Measurements from ENCODE around the gene CLDN19. TPM values are rescaled to one million over a fixed set of nuclear protein-coding genes. Genes with fewer than 3 reads are reported as not detected.

The CLDN19 gene
- polyA plus RNA-seq, 1 donor from 2014 or later, result not detected

DNA sequence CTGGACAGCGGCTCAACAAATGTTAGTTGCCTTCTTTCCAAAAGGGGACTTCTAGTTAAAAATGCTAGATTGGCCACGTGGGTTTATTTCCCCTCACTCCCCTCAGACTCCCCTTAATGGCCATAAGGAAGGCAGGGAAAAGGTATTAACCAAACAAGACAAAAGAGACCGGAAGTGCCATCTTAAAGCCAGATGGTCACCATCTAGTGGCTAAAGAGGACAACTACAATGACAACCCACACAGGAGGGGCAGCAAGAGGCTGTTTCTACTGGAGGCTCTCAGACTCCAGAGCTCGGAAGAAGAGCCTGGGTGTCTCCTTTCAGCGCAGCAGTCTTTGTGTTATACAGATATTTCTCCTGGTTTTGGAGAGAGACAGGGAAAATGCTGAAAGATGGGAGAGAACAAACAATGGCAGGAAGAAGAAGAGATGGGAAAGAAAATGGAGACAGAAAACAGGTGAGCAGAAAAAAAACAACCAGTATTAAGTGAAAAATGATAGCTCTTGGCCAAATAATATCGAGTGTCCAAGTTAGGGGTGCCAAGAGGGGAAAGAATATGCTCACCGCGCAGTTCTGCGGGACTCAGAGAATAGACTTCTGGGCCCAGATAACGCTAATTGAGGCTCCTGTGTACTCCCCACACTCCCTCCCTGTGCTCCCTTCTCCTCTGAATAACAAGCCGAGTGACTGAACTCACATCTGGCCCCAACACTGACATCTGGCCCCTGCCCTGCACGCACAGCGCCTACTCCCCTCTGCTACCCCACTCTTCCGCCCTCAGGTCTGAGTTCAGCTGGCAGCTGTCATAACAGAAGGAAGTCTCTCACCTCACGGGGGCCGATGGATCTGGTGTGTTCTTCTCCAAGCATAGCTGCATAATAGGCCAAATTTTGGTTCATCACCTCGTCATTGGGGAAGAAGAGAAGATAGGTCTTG, 17.2 kb upstream of the CLDN19 start:
- no peaks in the 10 kb centered on the region for H3K79me2 ChIP-seq (replicated peaks; ENCODE audit: insufficient read depth, low read length)
- H3K9me2 ChIP-seq (ENCODE audit: insufficient read depth, low read length), result no peaks in the 10 kb centered on the region
- H3K27ac ChIP-seq (ENCODE audit: low read length), result no peak overlapping the region
- no peaks in the 10 kb centered on the region for H3K27me3 ChIP-seq (ENCODE audit: insufficient read depth, low read depth, low read length)
- no peak overlapping the region for H3K4me3 ChIP-seq (ENCODE audit: low read length)
- H3K4me2 ChIP-seq (ENCODE audit: low read length), result no peak overlapping the region
- H3F3A ChIP-seq (ENCODE audit: insufficient read depth, low read length, poor library complexity, severe bottlenecking), result no peaks in the 10 kb centered on the region
- H3K36me3 ChIP-seq (ENCODE audit: insufficient read depth, low read length), result peaks cover 12% of the 10 kb centered on the region
- TF ChIP-seq TAF1 (IDR thresholded peaks at IDR 0.05; ENCODE audit: low read depth), result no peak
- TF ChIP-seq, protein P1, sequence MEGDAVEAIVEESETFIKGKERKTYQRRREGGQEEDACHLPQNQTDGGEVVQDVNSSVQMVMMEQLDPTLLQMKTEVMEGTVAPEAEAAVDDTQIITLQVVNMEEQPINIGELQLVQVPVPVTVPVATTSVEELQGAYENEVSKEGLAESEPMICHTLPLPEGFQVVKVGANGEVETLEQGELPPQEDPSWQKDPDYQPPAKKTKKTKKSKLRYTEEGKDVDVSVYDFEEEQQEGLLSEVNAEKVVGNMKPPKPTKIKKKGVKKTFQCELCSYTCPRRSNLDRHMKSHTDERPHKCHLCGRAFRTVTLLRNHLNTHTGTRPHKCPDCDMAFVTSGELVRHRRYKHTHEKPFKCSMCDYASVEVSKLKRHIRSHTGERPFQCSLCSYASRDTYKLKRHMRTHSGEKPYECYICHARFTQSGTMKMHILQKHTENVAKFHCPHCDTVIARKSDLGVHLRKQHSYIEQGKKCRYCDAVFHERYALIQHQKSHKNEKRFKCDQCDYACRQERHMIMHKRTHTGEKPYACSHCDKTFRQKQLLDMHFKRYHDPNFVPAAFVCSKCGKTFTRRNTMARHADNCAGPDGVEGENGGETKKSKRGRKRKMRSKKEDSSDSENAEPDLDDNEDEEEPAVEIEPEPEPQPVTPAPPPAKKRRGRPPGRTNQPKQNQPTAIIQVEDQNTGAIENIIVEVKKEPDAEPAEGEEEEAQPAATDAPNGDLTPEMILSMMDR (IDR thresholded peaks at IDR 0.05; ENCODE audit: poor library complexity, severe bottlenecking), result peak; percentile 67
- TF ChIP-seq, protein P2, sequence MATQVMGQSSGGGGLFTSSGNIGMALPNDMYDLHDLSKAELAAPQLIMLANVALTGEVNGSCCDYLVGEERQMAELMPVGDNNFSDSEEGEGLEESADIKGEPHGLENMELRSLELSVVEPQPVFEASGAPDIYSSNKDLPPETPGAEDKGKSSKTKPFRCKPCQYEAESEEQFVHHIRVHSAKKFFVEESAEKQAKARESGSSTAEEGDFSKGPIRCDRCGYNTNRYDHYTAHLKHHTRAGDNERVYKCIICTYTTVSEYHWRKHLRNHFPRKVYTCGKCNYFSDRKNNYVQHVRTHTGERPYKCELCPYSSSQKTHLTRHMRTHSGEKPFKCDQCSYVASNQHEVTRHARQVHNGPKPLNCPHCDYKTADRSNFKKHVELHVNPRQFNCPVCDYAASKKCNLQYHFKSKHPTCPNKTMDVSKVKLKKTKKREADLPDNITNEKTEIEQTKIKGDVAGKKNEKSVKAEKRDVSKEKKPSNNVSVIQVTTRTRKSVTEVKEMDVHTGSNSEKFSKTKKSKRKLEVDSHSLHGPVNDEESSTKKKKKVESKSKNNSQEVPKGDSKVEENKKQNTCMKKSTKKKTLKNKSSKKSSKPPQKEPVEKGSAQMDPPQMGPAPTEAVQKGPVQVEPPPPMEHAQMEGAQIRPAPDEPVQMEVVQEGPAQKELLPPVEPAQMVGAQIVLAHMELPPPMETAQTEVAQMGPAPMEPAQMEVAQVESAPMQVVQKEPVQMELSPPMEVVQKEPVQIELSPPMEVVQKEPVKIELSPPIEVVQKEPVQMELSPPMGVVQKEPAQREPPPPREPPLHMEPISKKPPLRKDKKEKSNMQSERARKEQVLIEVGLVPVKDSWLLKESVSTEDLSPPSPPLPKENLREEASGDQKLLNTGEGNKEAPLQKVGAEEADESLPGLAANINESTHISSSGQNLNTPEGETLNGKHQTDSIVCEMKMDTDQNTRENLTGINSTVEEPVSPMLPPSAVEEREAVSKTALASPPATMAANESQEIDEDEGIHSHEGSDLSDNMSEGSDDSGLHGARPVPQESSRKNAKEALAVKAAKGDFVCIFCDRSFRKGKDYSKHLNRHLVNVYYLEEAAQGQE (IDR thresholded peaks at IDR 0.05; ENCODE audit: borderline replicate concordance), result no peak
- TF ChIP-seq EP300 (conservative IDR thresholded peaks at IDR 0.05; ENCODE audit: poor library complexity, severe bottlenecking), result no peak
- TF ChIP-seq EZH2 (IDR thresholded peaks at IDR 0.05; ENCODE audit: borderline replicate concordance, insufficient read depth, low read length, poor library complexity, severe bottlenecking), result no peak
- peak; percentile 69 for TF ChIP-seq SMC3 (conservative IDR thresholded peaks at IDR 0.05; ENCODE audit: poor library complexity)
- no peak for TF ChIP-seq POLR2AphosphoS5 (IDR thresholded peaks at IDR 0.05)
- TF ChIP-seq RAD21 (conservative IDR thresholded peaks at IDR 0.05), result peak; percentile 50
- no peak for TF ChIP-seq MXI1 (conservative IDR thresholded peaks at IDR 0.05; ENCODE audit: poor library complexity, severe bottlenecking)
- no peaks in the 10 kb centered on the region for H4K20me1 ChIP-seq (ENCODE audit: insufficient read depth)
- no peak overlapping the region for H3K9ac ChIP-seq (ENCODE audit: low read length)
- H2AFZ ChIP-seq (ENCODE audit: low read depth, low read length), result no peak overlapping the region
- H3K9me3 ChIP-seq (ENCODE audit: low read length), result peaks cover under 1% of the 10 kb centered on the region

DNA sequence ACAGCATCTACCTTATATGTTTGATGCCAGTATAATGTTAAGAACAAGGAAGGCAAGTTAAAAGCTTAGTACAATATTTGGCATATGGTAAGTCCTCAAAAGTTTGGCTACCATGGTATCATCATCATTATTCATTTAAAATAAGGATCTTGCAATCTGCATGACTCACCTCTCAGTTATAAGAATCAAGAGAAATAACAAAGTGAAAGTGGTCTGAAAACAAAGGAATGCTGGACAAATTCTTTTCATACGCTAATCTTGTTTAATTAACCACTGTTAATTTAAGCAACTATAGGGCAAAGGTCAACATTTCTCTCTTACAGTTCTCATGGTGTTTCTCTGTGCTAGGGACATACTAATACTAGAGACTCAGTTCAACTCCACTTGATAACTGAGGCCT, 13.0 kb upstream of the CLDN19 start:
- Histone ChIP-seq H3K27me3 (ENCODE audit: insufficient read depth, low read depth, low read length) (no peaks in the 10 kb centered on the region), H4K20me1 (ENCODE audit: insufficient read depth) (no peaks in the 10 kb centered on the region), H3K4me3 (ENCODE audit: low read length) (no peak overlapping the region), H3K9ac (ENCODE audit: low read length) (no peak overlapping the region), H3K9me3 (ENCODE audit: low read length) (peaks cover 5% of the 10 kb centered on the region), H3K79me2 (replicated peaks; ENCODE audit: insufficient read depth, low read length) (no peaks in the 10 kb centered on the region), H3K9me2 (ENCODE audit: insufficient read depth, low read length) (no peaks in the 10 kb centered on the region), H3K4me2 (ENCODE audit: low read length) (no peak overlapping the region), H2AFZ (ENCODE audit: low read depth, low read length) (no peak overlapping the region), H3K27ac (ENCODE audit: low read length) (no peak overlapping the region), H3F3A (ENCODE audit: insufficient read depth, low read length, poor library complexity, severe bottlenecking) (no peaks in the 10 kb centered on the region), H3K36me3 (ENCODE audit: insufficient read depth, low read length) (peaks cover 17% of the 10 kb centered on the region)
- TF ChIP-seq RAD21 (conservative IDR thresholded peaks at IDR 0.05) (no peak), SMC3 (conservative IDR thresholded peaks at IDR 0.05; ENCODE audit: poor library complexity) (no peak), EZH2 (IDR thresholded peaks at IDR 0.05; ENCODE audit: borderline replicate concordance, insufficient read depth, low read length, poor library complexity, severe bottlenecking) (no peak), EP300 (conservative IDR thresholded peaks at IDR 0.05; ENCODE audit: poor library complexity, severe bottlenecking) (no peak), POLR2AphosphoS5 (IDR thresholded peaks at IDR 0.05) (no peak), MXI1 (conservative IDR thresholded peaks at IDR 0.05; ENCODE audit: poor library complexity, severe bottlenecking) (no peak), TAF1 (IDR thresholded peaks at IDR 0.05; ENCODE audit: low read depth) (no peak)
- TF ChIP-seq, protein P1 (IDR thresholded peaks at IDR 0.05; ENCODE audit: poor library complexity, severe bottlenecking), result no peak
- TF ChIP-seq, protein P2 (IDR thresholded peaks at IDR 0.05; ENCODE audit: borderline replicate concordance), result no peak

All from neural cell (in vitro differentiated cells).